ENCODE measurements around the gene GSX2. TPM values are rescaled to one million over a fixed set of nuclear protein-coding genes. Genes with fewer than 3 reads are reported as not detected.

Gene GSX2
- total RNA-seq, 2 donors from 2014 or later, result not detected

GRCh38 chr4:54144661-54145171 lies 44.8 kb downstream of the GSX2 start:
- no peak for DNase-seq (ENCODE audit: low spot score)
- intact Hi-C loops (cut with DNase I), result no loop called here

- intact Hi-C loops (cut with DNase I), result no loop called here
- no peak for DNase-seq (ENCODE audit: low spot score)
Measured at GRCh38 chr4:54146139-54146538, 46.2 kb downstream of the GSX2 start.

GRCh38 chr4:54149323-54149722 lies 49.4 kb downstream of the GSX2 start:
- intact Hi-C loops (cut with DNase I), result no loop called here
- no peak for DNase-seq (ENCODE audit: low spot score)

Other genes starting within 250 kb of the GSX2 start
- 10 to 100 TPM; 21.9 to 26.8 TPM for gene CHIC2, start 35.6 kb upstream of the GSX2 start, total RNA-seq
- gene PDGFRA, start 129.1 kb downstream of the GSX2 start, total RNA-seq, result 100 to 1,000 TPM; 192 to 201 TPM

Measured in posterior vena cava (tissue), 2 donors.